ENCODE data around the gene SEMA4D.

SEMA4D gene

DNA sequence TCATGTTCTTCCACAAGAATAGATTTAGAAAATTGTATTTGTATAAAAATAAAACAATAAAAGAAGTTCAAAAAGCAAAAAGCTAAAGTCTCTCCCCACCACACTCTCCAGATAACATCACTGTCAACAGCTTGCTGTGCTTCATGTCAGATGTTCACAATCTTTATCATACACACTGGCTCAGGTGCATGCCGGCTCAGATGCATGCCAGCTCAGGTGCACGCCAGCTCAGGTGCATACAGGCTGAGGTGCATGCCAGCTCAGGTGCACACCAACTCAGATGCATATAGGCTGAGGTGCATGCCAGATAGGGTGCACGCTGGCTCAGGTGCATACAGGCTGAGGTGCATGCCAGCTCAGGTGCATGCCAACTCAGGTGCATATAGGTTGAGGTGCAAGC is 26.5 kb downstream of the SEMA4D start:
- H3K4me3 ChIP-seq (ENCODE audit: low read depth, low read length, poor library complexity, severe bottlenecking), result no peak overlapping the region
- H3K27me3 ChIP-seq (ENCODE audit: insufficient read depth, low read length), result no peaks in the 10 kb centered on the region
- H3K9me2 ChIP-seq (ENCODE audit: low read depth, low read length), result no peaks in the 10 kb centered on the region
- no peaks in the 10 kb centered on the region for H3K9me3 ChIP-seq (ENCODE audit: low read length)
- no peak overlapping the region for H2AFZ ChIP-seq (ENCODE audit: low read length)
- no peaks in the 10 kb centered on the region for H4K20me1 ChIP-seq (ENCODE audit: insufficient read depth, low read length)
- H3K4me2 ChIP-seq (ENCODE audit: low read length), result no peak overlapping the region
- no peak for TF ChIP-seq EZH2 (IDR thresholded peaks at IDR 0.05; ENCODE audit: borderline replicate concordance, low read length)
- TF ChIP-seq, protein P1, sequence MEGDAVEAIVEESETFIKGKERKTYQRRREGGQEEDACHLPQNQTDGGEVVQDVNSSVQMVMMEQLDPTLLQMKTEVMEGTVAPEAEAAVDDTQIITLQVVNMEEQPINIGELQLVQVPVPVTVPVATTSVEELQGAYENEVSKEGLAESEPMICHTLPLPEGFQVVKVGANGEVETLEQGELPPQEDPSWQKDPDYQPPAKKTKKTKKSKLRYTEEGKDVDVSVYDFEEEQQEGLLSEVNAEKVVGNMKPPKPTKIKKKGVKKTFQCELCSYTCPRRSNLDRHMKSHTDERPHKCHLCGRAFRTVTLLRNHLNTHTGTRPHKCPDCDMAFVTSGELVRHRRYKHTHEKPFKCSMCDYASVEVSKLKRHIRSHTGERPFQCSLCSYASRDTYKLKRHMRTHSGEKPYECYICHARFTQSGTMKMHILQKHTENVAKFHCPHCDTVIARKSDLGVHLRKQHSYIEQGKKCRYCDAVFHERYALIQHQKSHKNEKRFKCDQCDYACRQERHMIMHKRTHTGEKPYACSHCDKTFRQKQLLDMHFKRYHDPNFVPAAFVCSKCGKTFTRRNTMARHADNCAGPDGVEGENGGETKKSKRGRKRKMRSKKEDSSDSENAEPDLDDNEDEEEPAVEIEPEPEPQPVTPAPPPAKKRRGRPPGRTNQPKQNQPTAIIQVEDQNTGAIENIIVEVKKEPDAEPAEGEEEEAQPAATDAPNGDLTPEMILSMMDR (IDR thresholded peaks at IDR 0.05; ENCODE audit: low read length), result no peak
- no peaks in the 10 kb centered on the region for H3K36me3 ChIP-seq (ENCODE audit: insufficient read depth, low read length)
- H3K9ac ChIP-seq (ENCODE audit: low read length), result no peak overlapping the region
- H3F3A ChIP-seq (ENCODE audit: insufficient read depth, low read length), result no peaks in the 10 kb centered on the region
- no peaks in the 10 kb centered on the region for H3K79me2 ChIP-seq (ENCODE audit: insufficient read depth, low read length)
- H3K27ac ChIP-seq (ENCODE audit: low read depth, low read length, poor library complexity, severe bottlenecking), result no peak overlapping the region
- H3K4me1 ChIP-seq (ENCODE audit: insufficient read depth, low read length, severe bottlenecking), result no peaks in the 10 kb centered on the region

DNA sequence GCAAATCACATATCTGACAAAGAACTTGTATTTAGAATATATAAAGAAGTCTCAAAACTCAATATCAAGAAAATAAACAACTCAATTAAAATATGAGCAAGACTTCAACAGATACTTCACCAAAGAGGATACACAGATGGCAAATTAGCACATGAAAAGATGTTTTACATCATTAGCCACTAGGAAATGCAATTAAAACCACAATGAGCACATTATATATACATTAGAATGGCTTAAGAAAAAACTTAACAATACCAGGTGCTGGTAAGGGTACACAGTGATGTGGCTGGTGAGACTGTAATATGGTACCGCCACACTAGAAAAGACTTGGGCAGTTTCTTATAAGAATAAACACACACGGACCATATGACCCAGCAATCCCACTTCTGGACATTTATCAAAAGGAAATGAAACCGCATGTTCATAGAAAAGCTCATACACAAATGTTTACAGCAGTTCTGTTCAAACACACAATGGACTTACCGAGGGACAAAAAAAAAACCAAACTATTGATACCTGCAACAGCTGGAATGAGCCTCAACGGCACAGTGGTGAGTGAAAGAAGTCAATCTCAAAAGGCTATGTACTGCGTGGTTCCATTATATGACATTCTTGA is 27.6 kb downstream of the SEMA4D start:
- Histone ChIP-seq H3K79me2 (ENCODE audit: insufficient read depth, low read length) (no peaks in the 10 kb centered on the region), H3K27ac (ENCODE audit: low read depth, low read length, poor library complexity, severe bottlenecking) (no peak overlapping the region)

DNA sequence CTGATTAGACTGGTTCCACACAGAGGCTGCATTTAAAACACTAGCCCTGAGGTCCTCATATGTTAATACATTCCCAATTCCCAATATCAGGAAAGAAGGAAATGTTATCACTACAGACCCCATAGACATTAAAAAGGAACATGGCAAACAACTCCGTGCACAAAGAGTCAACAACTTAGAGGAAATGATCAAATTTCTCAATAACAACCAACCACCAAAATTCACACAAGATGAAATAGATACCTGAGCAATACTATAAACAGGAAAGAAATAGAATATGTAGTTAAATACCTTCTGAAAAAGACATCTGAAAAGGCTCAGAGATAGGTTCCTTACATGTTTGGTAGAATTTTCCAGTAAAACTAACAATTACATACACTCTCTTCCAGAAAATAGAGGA is 28.9 kb downstream of the SEMA4D start:
- Histone ChIP-seq H3K27me3 (ENCODE audit: insufficient read depth, low read length) (0 out of 2 replicates have a peak, but pooled peaks cover 4% of the 10 kb centered on the region), H3K27ac (ENCODE audit: low read depth, low read length, poor library complexity, severe bottlenecking) (no peak overlapping the region), H3K4me2 (ENCODE audit: low read length) (no peak overlapping the region), H4K20me1 (ENCODE audit: insufficient read depth, low read length) (no peaks in the 10 kb centered on the region), H3K4me1 (ENCODE audit: insufficient read depth, low read length, severe bottlenecking) (no peaks in the 10 kb centered on the region), H3F3A (ENCODE audit: insufficient read depth, low read length) (no peaks in the 10 kb centered on the region), H2AFZ (ENCODE audit: low read length) (no peak overlapping the region), H3K9me2 (ENCODE audit: low read depth, low read length) (no peaks in the 10 kb centered on the region), H3K36me3 (ENCODE audit: insufficient read depth, low read length) (no peaks in the 10 kb centered on the region), H3K9me3 (ENCODE audit: low read length) (no peaks in the 10 kb centered on the region), H3K79me2 (ENCODE audit: insufficient read depth, low read length) (no peaks in the 10 kb centered on the region), H3K4me3 (ENCODE audit: low read depth, low read length, poor library complexity, severe bottlenecking) (no peak overlapping the region), H3K9ac (ENCODE audit: low read length) (no peak overlapping the region)
- no peak for TF ChIP-seq EZH2 (IDR thresholded peaks at IDR 0.05; ENCODE audit: borderline replicate concordance, low read length)
- TF ChIP-seq, protein P1 (IDR thresholded peaks at IDR 0.05; ENCODE audit: low read length), result no peak

More for the DNA sequence above, 27.6 kb downstream of the SEMA4D start:
- no peak for TF ChIP-seq EZH2 (IDR thresholded peaks at IDR 0.05; ENCODE audit: borderline replicate concordance, low read length)
- TF ChIP-seq, protein P1 (IDR thresholded peaks at IDR 0.05; ENCODE audit: low read length), result no peak
- no peaks in the 10 kb centered on the region for H3K9me3 ChIP-seq (ENCODE audit: low read length)
- H3K36me3 ChIP-seq (ENCODE audit: insufficient read depth, low read length), result no peaks in the 10 kb centered on the region
- no peak overlapping the region for H3K4me2 ChIP-seq (ENCODE audit: low read length)
- H3K9me2 ChIP-seq (ENCODE audit: low read depth, low read length), result no peaks in the 10 kb centered on the region
- H3F3A ChIP-seq (ENCODE audit: insufficient read depth, low read length), result no peaks in the 10 kb centered on the region
- no peaks in the 10 kb centered on the region for H4K20me1 ChIP-seq (ENCODE audit: insufficient read depth, low read length)
- H3K9ac ChIP-seq (ENCODE audit: low read length), result no peak overlapping the region
- no peaks in the 10 kb centered on the region for H3K4me1 ChIP-seq (ENCODE audit: insufficient read depth, low read length, severe bottlenecking)
- no peak overlapping the region for H3K4me3 ChIP-seq (ENCODE audit: low read depth, low read length, poor library complexity, severe bottlenecking)
- no peak overlapping the region for H2AFZ ChIP-seq (ENCODE audit: low read length)
- H3K27me3 ChIP-seq (ENCODE audit: insufficient read depth, low read length), result 0 out of 2 replicates have a peak, but pooled peaks cover 4% of the 10 kb centered on the region

Data from OCI-LY1 (cell line).